ENCODE data around the gene MYO9A. TPM values are rescaled to one million over a fixed set of nuclear protein-coding genes. Genes with fewer than 3 reads are reported as not detected.

Gene MYO9A
- polyA plus RNA-seq, 3 donors: 3.9 to 6.6 (median 5.0) TPM

- H3K4me3 Mint-ChIP-seq: no peak overlapping the region
- Histone ChIP-seq H2AFZ (ENCODE audit: insufficient read depth, low read depth, low read length, poor library complexity, severe bottlenecking) (no peak overlapping the region), H3K4me3 (replicated peaks in 1 of 3; ENCODE audit: low read depth in 2 of 3, low read length in 3 of 3) (no peak overlapping the region), H3K27me3 (ENCODE audit: control insufficient read depth in 2 of 2, insufficient read depth in 2 of 2, low read length in 2 of 2) (no peaks in the 10 kb centered on the region), H3K79me2 (ENCODE audit: insufficient read depth, low read length) (no peaks in the 10 kb centered on the region), H3K27ac (ENCODE audit: low read depth in 1 of 2, low read length in 2 of 2) (no peak overlapping the region), H3K4me1 (ENCODE audit: control insufficient read depth in 1 of 2, insufficient read depth in 2 of 2, low read length in 2 of 2) (no peaks in the 10 kb centered on the region), H3K4me2 (replicated peaks; ENCODE audit: extremely low read depth, low read length, poor library complexity, severe bottlenecking) (no peak overlapping the region), H3K36me3 (replicated peaks in 1 of 2; ENCODE audit: control insufficient read depth in 1 of 2, insufficient read depth in 2 of 2, low read length in 2 of 2) (no peaks in the 10 kb centered on the region), H3K9me3 (replicated peaks in 1 of 2; ENCODE audit: control insufficient read depth in 1 of 2, insufficient read depth in 1 of 2, low read length in 2 of 2) (no peaks in the 10 kb centered on the region), H4K20me1 (ENCODE audit: insufficient read depth, low read length) (no peaks in the 10 kb centered on the region), H3K9ac (ENCODE audit: insufficient read depth, low read length, poor library complexity, severe bottlenecking) (no peak overlapping the region)
- DNase-seq: no peak
- intact Hi-C loops (cut with micrococcal nuclease): no loop called here
- TF ChIP-seq CTCF (IDR thresholded peaks at IDR 0.05): no peak
- no peaks in the 10 kb centered on the region for H3K4me1 Mint-ChIP-seq
- H3K27ac Mint-ChIP-seq: no peak overlapping the region
- no peaks in the 10 kb centered on the region for H3K36me3 Mint-ChIP-seq
- no peaks in the 10 kb centered on the region for H3K9me3 Mint-ChIP-seq
- WGBS (ENCODE audit: insufficient coverage): 75% methylated on average over 4 of the region's 7 CpGs
- H3K27me3 Mint-ChIP-seq (ENCODE audit: low read depth in 3 of 3): peaks cover 3 to 6% (median 4%) of the 10 kb centered on the region in 3 donors
Measured at GRCh38 chr15:71786673-71787072, 331.3 kb downstream of the MYO9A start.

GRCh38 chr15:71785996-71786395, 332.0 kb downstream of the MYO9A start:
- WGBS (ENCODE audit: insufficient coverage): 100% methylated on average over 1 of the region's 2 CpGs
- Histone ChIP-seq H3K4me3 (replicated peaks in 1 of 3; ENCODE audit: low read depth in 2 of 3, low read length in 3 of 3) (no peak overlapping the region), H3K4me1 (ENCODE audit: control insufficient read depth in 1 of 2, insufficient read depth in 2 of 2, low read length in 2 of 2) (no peaks in the 10 kb centered on the region), H3K27ac (ENCODE audit: low read depth in 1 of 2, low read length in 2 of 2) (no peak overlapping the region), H3K36me3 (replicated peaks in 1 of 2; ENCODE audit: control insufficient read depth in 1 of 2, insufficient read depth in 2 of 2, low read length in 2 of 2) (no peaks in the 10 kb centered on the region), H2AFZ (ENCODE audit: insufficient read depth, low read depth, low read length, poor library complexity, severe bottlenecking) (no peak overlapping the region), H3K27me3 (ENCODE audit: control insufficient read depth in 2 of 2, insufficient read depth in 2 of 2, low read length in 2 of 2) (no peaks in the 10 kb centered on the region), H3K9me3 (replicated peaks in 1 of 2; ENCODE audit: control insufficient read depth in 1 of 2, insufficient read depth in 1 of 2, low read length in 2 of 2) (no peaks in the 10 kb centered on the region), H3K4me2 (replicated peaks; ENCODE audit: extremely low read depth, low read length, poor library complexity, severe bottlenecking) (no peak overlapping the region), H3K9ac (ENCODE audit: insufficient read depth, low read length, poor library complexity, severe bottlenecking) (no peak overlapping the region), H4K20me1 (ENCODE audit: insufficient read depth, low read length) (no peaks in the 10 kb centered on the region), H3K79me2 (ENCODE audit: insufficient read depth, low read length) (no peaks in the 10 kb centered on the region)
- Mint-ChIP-seq H3K4me1 (no peaks in the 10 kb centered on the region), H3K4me3 (no peak overlapping the region), H3K27ac (no peak overlapping the region), H3K9me3 (no peaks in the 10 kb centered on the region), H3K36me3 (no peaks in the 10 kb centered on the region), H3K27me3 (ENCODE audit: low read depth in 3 of 3) (peaks cover 3 to 6% (median 3%) of the 10 kb centered on the region in 3 donors)
- no peak for DNase-seq
- intact Hi-C loops (cut with micrococcal nuclease): no loop called here
- TF ChIP-seq CTCF (IDR thresholded peaks at IDR 0.05): no peak
